HCT116 (cell line): ENCODE results near the gene ING3. TPM values are rescaled to one million over a fixed set of nuclear protein-coding genes. Genes with fewer than 3 reads are reported as not detected.

ENCODE experiments used
- ATAC-seq: fragments of 200-7000 bp; cut with Tn5 transposase; 2 replicates; pipeline ENCODE4 v1.9.1; 2020; ENCODE audit warnings: mild to moderate bottlenecking, moderate library complexity
- BruUV-seq: library from RNA; stranded (reverse); fragments of 400-500 nt; replicated peaks from 2 replicates; lab custom pipeline; 2021; lab: Mats Ljungman, UMichigan
- CTCF ChIA-PET: fragments of 300-600 bp; sonication (Branson Sonifier 250); formaldehyde crosslinking; loops from one replicate; lab custom pipeline; 2021; ENCODE audit warnings: antibody characterized with exemption; lab: Charles Lee
- POLR2A ChIA-PET: fragments of 300-600, 350-600 bp; sonication (Branson Sonifier 250); formaldehyde crosslinking; loops from one replicate; lab custom pipeline; 2021; ENCODE audit warnings: antibody characterized with exemption; lab: Charles Lee
- RAD21 ChIA-PET, 2 experiments: fragments of 300-600 bp; sonication (Branson Sonifier 250); formaldehyde crosslinking; loops; one replicate each; lab custom pipeline; 2023; ENCODE audit warnings: low total read pairs in 2 of 2; ENCODE audit not compliant: uncharacterized antibody in 2 of 2, unreplicated experiment in 2 of 2, low non-redundant PET in 1 of 2; lab: Charles Lee
- DNase-seq: peaks from one replicate; pipeline ENCODE4 v3.0.0-alpha.2; 2010; ENCODE audit warnings: low read depth, low spot score
- H2AFZ ChIP-seq: fragments of 200-600 bp; shearing (Covaris generic), sonication (generic); 2 replicates; pipeline ENCODE4 v1.6.1; 2017; ENCODE audit warnings: low read depth, mixed run types, mixed read lengths, antibody characterized with exemption, low read length; ENCODE audit not compliant: poor library complexity, severe bottlenecking
- H3K27ac ChIP-seq: 2 replicates; pipeline ENCODE4 v1.5.1; 2012; ENCODE audit warnings: low read depth, low read length
- H3K27me3 ChIP-seq: fragments of 200-600 bp; sonication (generic); 2 replicates; pipeline ENCODE4 v1.6.1; 2016; ENCODE audit warnings: mixed run types, low read length, mixed read lengths; ENCODE audit not compliant: insufficient read depth
- H3K36me3 ChIP-seq, 2 experiments: fragments of 200-500 bp in 1 of 2; fragments of 200-600 bp in 1 of 2; sonication (Bioruptor generic) in 1 of 2; sonication (generic) in 1 of 2; 2 replicates each; pipeline versions ENCODE4 v1.5.1 to v1.6.1; 2014 to 2016; ENCODE audit warnings: low read length in 2 of 2, inconsistent platforms in 1 of 2, mixed read lengths in 1 of 2, mixed run types in 1 of 2; ENCODE audit not compliant: insufficient read depth in 2 of 2, control insufficient read depth in 1 of 2
- H3K4me1 ChIP-seq, 2 experiments: fragments of 200-600 bp in 1 of 2; sonication (generic) in 1 of 2; 2 replicates each; pipeline versions ENCODE4 v1.5.1 to v1.6.1; 2012 to 2017; ENCODE audit warnings: low read length in 2 of 2, inconsistent platforms in 1 of 2, mild to moderate bottlenecking in 1 of 2, mixed read lengths in 1 of 2, mixed run types in 1 of 2, moderate library complexity in 1 of 2; ENCODE audit not compliant: insufficient read depth in 2 of 2, control insufficient read depth in 1 of 2
- H3K4me2 ChIP-seq: fragments of 200-600 bp; sonication (generic); 2 replicates; pipeline ENCODE4 v1.6.1; 2017; ENCODE audit warnings: mixed run types, low read length, mixed read lengths
- H3K4me3 ChIP-seq, 2 experiments: fragments of 200-600 bp in 1 of 2; sonication (generic) in 1 of 2; replicated peaks in 1 of 2; 2 replicates each; pipeline ENCODE4 v1.5.1; 2011 to 2016; ENCODE audit warnings: low read length in 2 of 2, control low read depth in 1 of 2, low read depth in 1 of 2, mild to moderate bottlenecking in 1 of 2, mixed read lengths in 1 of 2, mixed run types in 1 of 2
- H3K79me2 ChIP-seq: fragments of 200-600 bp; sonication (generic); 2 replicates; pipeline ENCODE4 v1.6.1; 2017; ENCODE audit warnings: mild to moderate bottlenecking, mixed run types, low read length, moderate library complexity, mixed read lengths; ENCODE audit not compliant: insufficient read depth
- H3K9ac ChIP-seq: fragments of 200-600 bp; sonication (generic); 2 replicates; pipeline ENCODE4 v1.6.1; 2016; ENCODE audit warnings: low read length, mixed read lengths
- H3K9me2 ChIP-seq: fragments of 200-600 bp; sonication (generic), shearing (Covaris generic); 2 replicates; pipeline ENCODE4 v1.6.1; 2017; ENCODE audit warnings: mixed run types, mild to moderate bottlenecking, moderate library complexity; ENCODE audit not compliant: insufficient read depth
- H3K9me3 ChIP-seq, 2 experiments: fragments of 200-500 bp in 1 of 2; fragments of 200-600 bp in 1 of 2; sonication (Bioruptor generic) in 1 of 2; sonication (generic) in 1 of 2; 2 replicates each; pipeline ENCODE4 v1.6.1; 2014 to 2017; ENCODE audit warnings: low read length in 2 of 2, mixed read lengths in 2 of 2, inconsistent platforms in 1 of 2, low read depth in 1 of 2, mild to moderate bottlenecking in 1 of 2, mixed run types in 1 of 2, moderate library complexity in 1 of 2; ENCODE audit not compliant: control insufficient read depth in 1 of 2, insufficient read depth in 1 of 2
- H4K20me1 ChIP-seq: fragments of 200-600 bp; sonication (generic), shearing (Covaris generic); 2 replicates; pipeline ENCODE4 v1.6.1; 2017; ENCODE audit warnings: mixed run types, mild to moderate bottlenecking, moderate library complexity; ENCODE audit not compliant: insufficient read depth
- CEBPB ChIP-seq: IDR thresholded peaks from 2 replicates; pipeline ENCODE4 v1.6.1; 2012; ENCODE audit warnings: low read depth
- EZH2 ChIP-seq: fragments of 200-600 bp; sonication (generic); IDR thresholded peaks from 2 replicates; pipeline ENCODE4 v1.6.1; 2017; ENCODE audit warnings: antibody characterized with exemption, mixed run types
- POLR2A ChIP-seq: IDR thresholded peaks from 2 replicates; pipeline ENCODE4 v1.7.0; 2011; ENCODE audit warnings: borderline replicate concordance; ENCODE audit not compliant: insufficient read depth, insufficient read length; ENCODE audit errors: extremely low read depth
- RAD21 ChIP-seq: IDR thresholded peaks from 2 replicates; pipeline ENCODE4 v1.6.1; 2012; ENCODE audit warnings: low read depth, mild to moderate bottlenecking
- SIN3A ChIP-seq: IDR thresholded peaks from 2 replicates; pipeline ENCODE4 v1.6.1; 2012; ENCODE audit warnings: low read depth
- SP1 ChIP-seq: IDR thresholded peaks from 2 replicates; pipeline ENCODE4 v1.6.1; 2012; ENCODE audit warnings: low read depth
- intact Hi-C: fragments of 100-400 bp; cut with micrococcal nuclease; formaldehyde crosslinking; loops from 2 replicates; pipeline ENCODE4 v1.10.0; 2022
- total RNA-seq: library from RNA; stranded (reverse); gene quantifications from one replicate; pipeline ENCODE4 v1.2.1, GENCODE V29; 2021; ENCODE audit not compliant: unreplicated experiment
- TF ChIP-seq, protein P1 (sequence below): IDR thresholded peaks from 2 replicates; pipeline ENCODE4 v1.6.1; 2012

Gene ING3
- total RNA-seq, 1 experiment from 2014 or later = 16.2 TPM

DNA sequence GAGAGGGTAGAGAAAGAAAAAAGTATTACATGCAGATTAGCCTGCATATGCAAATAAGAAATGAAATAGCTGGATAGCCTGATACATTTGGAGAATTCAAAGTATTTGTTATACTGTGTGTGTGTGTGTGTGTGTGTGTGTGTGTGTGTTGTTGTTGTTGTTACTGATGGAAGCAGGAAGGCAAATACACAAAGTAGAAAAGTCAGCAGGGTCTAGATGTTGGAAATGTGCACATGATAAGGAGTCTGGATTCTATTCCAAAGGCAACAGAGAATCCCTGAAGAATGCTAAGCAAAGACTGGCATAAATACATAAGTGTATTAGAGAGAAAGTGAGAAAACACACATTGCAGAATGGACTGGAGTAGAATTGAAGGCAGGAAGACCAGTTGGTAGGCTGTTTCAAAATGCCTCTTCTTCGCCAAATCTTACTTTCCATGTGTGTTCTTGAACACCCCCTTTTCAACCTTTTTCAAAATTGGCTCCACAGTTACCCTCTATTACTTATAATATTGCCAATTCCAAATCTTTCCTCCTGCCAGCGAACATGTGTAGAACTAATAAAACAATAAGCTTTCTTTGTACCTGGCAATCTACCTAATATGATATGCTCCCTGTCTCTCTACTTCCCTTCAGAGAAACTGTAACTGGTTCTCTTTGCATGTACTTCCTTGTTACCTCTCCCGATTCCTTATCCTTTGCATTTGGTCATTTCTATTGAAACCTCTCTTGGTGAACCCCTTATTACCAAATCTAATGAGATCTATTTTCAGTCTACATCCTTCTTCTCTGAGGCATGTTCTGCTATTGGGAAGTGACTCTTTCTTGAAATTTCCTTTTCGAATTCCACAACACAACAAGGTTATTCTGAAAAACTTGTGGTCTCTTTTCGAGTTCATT, 44.2 kb downstream of the ING3 start:
- intact Hi-C loops = no loop called here
- H3K79me2 ChIP-seq = no peaks in the 10 kb centered on the region
- H2AFZ ChIP-seq = no peak overlapping the region
- no TSS peak for BruUV-seq
- no peaks in the 10 kb centered on the region for H3K27me3 ChIP-seq
- H3K36me3 ChIP-seq = no peaks in the 10 kb centered on the region
- no peak for ATAC-seq
- POLR2A ChIA-PET = no interaction called here
- H3K9me2 ChIP-seq = no peaks in the 10 kb centered on the region
- no peaks in the 10 kb centered on the region for H3K9me3 ChIP-seq
- no peak for DNase-seq
- no peak for TF ChIP-seq SIN3A
- no peak for TF ChIP-seq POLR2A
- no peak for TF ChIP-seq SP1
- TF ChIP-seq, protein P1, sequence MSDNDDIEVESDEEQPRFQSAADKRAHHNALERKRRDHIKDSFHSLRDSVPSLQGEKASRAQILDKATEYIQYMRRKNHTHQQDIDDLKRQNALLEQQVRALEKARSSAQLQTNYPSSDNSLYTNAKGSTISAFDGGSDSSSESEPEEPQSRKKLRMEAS = no peak
- no peak for TF ChIP-seq EZH2
- TF ChIP-seq CEBPB = no peak
- TF ChIP-seq, all 23 proteins: peak for 0
- Histone ChIP-seq H3K27ac (no peak overlapping the region), H3K4me2 (no peak overlapping the region), H3K9ac (no peak overlapping the region), H3K4me3 (no peak overlapping the region), H4K20me1 (no peaks in the 10 kb centered on the region), H3K4me1 (no peaks in the 10 kb centered on the region)
- RAD21 ChIA-PET = no interaction called here
- CTCF ChIA-PET = no interaction called here

GRCh38 chr7:120995654-120996053, 45.1 kb downstream of the ING3 start:
- ChIA-PET CTCF (interaction anchor here (0.6 kb wide), 1 partner anchor 8 kb away, joined by 3 read pairs; no protein-coding TSS in a partner anchor), POLR2A (no interaction called here), RAD21 (no interaction called here)
- no peak overlapping the region for H3K4me2 ChIP-seq
- no peaks in the 10 kb centered on the region for H3K9me3 ChIP-seq
- no peaks in the 10 kb centered on the region for H3K36me3 ChIP-seq
- H3K4me1 ChIP-seq = no peaks in the 10 kb centered on the region
- no peak overlapping the region for H3K27ac ChIP-seq
- DNase-seq (no peak), ATAC-seq (no peak)
- no peaks in the 10 kb centered on the region for H3K9me2 ChIP-seq
- no peak overlapping the region for H2AFZ ChIP-seq
- no peak overlapping the region for H3K9ac ChIP-seq
- intact Hi-C loops = no loop called here
- no peaks in the 10 kb centered on the region for H3K27me3 ChIP-seq
- no peak for TF ChIP-seq RAD21
- no peak overlapping the region for H3K4me3 ChIP-seq
- BruUV-seq = no TSS peak
- H3K79me2 ChIP-seq = no peaks in the 10 kb centered on the region
- no peaks in the 10 kb centered on the region for H4K20me1 ChIP-seq
